Osteoblast (primary cell): ENCODE measurements around the gene RBPJL. TPM values are rescaled to one million over a fixed set of nuclear protein-coding genes. Genes with fewer than 3 reads are reported as not detected.

Source experiments
- DNase-seq: peaks from one replicate; pipeline ENCODE4 v3.0.0; 2011; ENCODE audit warnings: low spot score, mixed read lengths; ENCODE audit not compliant: insufficient read length; ENCODE audit errors: missing footprints
- H2AFZ ChIP-seq: 2 replicates; pipeline ENCODE4 v1.6.0; 2011; ENCODE audit warnings: mild to moderate bottlenecking, low read length
- H3K27ac ChIP-seq: 2 replicates; pipeline ENCODE4 v1.5.1; 2011; ENCODE audit warnings: mild to moderate bottlenecking, low read depth, low read length, moderate library complexity
- H3K27me3 ChIP-seq: 2 replicates; pipeline ENCODE4 v1.6.0; 2012; ENCODE audit warnings: mild to moderate bottlenecking, control low read depth, inconsistent platforms, low read length, moderate library complexity; ENCODE audit not compliant: insufficient read depth
- H3K36me3 ChIP-seq: 2 replicates; pipeline ENCODE4 v1.5.1; 2011; ENCODE audit warnings: mild to moderate bottlenecking, low read length, control low read depth, moderate library complexity; ENCODE audit not compliant: insufficient read depth
- H3K4me1 ChIP-seq: 2 replicates; pipeline ENCODE4 v1.5.1; 2011; ENCODE audit warnings: mild to moderate bottlenecking, low read length, control low read depth, moderate library complexity; ENCODE audit not compliant: insufficient read depth
- H3K4me2 ChIP-seq: 2 replicates; pipeline ENCODE4 v1.6.0; 2011; ENCODE audit warnings: mild to moderate bottlenecking, low read length; ENCODE audit not compliant: insufficient read depth
- H3K4me3 ChIP-seq: fragments of 200-600 bp; sonication (generic); 3 replicates; pipeline ENCODE4 v1.5.1; 2012; ENCODE audit warnings: mild to moderate bottlenecking, low read length, inconsistent platforms; ENCODE audit not compliant: insufficient read depth
- H3K79me2 ChIP-seq: 2 replicates; pipeline ENCODE4 v1.6.0; 2012; ENCODE audit warnings: mild to moderate bottlenecking, low read length, control low read depth, inconsistent platforms; ENCODE audit not compliant: insufficient read depth
- H3K9me3 ChIP-seq: 2 replicates; pipeline ENCODE4 v1.5.1; 2011; ENCODE audit warnings: low read depth, low read length, control low read depth
- H4K20me1 ChIP-seq: 2 replicates; pipeline ENCODE4 v1.6.0; 2012; ENCODE audit warnings: mild to moderate bottlenecking, low read length, control low read depth; ENCODE audit not compliant: insufficient read depth
- total RNA-seq: library from RNA; depleted of rRNA; stranded (reverse); fragments of >200 nt; gene quantifications from 2 replicates; pipeline ENCODE4 v1.2.3, GENCODE V29; 2012
- TF ChIP-seq, protein P1 (sequence below): IDR thresholded peaks from 2 replicates; pipeline ENCODE4 v1.5.1; 2011; ENCODE audit warnings: mild to moderate bottlenecking, low read depth, low read length, moderate library complexity; ENCODE audit errors: extremely low read depth

Gene RBPJL
- total RNA-seq, 1 donor = not detected

DNA sequence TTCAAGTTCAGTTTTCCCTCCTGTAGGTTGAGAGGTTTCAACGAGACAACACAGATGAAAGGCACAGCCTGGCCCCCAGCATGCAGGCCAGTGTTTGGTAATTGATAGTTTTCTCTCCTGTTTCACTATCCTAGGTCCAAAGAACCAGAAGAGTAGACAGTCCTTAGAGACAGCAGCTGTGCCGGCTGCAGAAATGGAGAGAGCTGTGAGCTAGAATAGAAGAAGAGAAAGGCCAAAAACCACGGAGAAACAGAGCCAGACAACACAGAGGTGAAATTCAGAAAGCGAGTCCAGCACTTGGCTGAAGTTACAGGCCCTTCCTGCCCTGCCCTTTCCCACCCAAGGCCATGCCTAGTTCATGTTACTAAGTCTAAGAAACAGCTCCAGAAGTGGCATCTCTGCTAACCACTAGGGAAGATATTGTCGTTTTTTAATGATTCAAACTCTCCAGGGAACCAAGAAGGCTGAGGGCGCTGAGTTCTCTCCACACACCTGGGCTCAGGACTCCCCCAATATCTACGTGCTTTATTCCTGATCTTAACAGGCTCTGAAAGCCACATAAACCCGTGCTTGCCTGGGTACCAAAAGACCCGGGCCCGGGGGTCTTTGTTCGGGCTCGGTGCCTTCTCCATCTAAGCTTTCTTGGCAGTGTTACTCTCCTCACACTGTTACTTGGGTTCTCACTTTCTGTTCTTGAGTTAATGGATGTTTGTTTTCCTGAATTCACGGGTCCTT is 16.5 kb upstream of the RBPJL start:
- TF ChIP-seq, protein P1, sequence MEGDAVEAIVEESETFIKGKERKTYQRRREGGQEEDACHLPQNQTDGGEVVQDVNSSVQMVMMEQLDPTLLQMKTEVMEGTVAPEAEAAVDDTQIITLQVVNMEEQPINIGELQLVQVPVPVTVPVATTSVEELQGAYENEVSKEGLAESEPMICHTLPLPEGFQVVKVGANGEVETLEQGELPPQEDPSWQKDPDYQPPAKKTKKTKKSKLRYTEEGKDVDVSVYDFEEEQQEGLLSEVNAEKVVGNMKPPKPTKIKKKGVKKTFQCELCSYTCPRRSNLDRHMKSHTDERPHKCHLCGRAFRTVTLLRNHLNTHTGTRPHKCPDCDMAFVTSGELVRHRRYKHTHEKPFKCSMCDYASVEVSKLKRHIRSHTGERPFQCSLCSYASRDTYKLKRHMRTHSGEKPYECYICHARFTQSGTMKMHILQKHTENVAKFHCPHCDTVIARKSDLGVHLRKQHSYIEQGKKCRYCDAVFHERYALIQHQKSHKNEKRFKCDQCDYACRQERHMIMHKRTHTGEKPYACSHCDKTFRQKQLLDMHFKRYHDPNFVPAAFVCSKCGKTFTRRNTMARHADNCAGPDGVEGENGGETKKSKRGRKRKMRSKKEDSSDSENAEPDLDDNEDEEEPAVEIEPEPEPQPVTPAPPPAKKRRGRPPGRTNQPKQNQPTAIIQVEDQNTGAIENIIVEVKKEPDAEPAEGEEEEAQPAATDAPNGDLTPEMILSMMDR = no peak
- Histone ChIP-seq H3K27me3 (peaks cover 14% of the 10 kb centered on the region), H3K27ac (no peak overlapping the region), H3K9me3 (no peaks in the 10 kb centered on the region), H3K36me3 (no peaks in the 10 kb centered on the region), H3K79me2 (no peaks in the 10 kb centered on the region), H3K4me1 (peaks cover 7% of the 10 kb centered on the region), H3K4me2 (no peak overlapping the region), H3K4me3 (no peak overlapping the region), H4K20me1 (no peaks in the 10 kb centered on the region), H2AFZ (no peak overlapping the region)
- no peak for DNase-seq

- Histone ChIP-seq H3K27ac (no peak overlapping the region), H3K9me3 (no peaks in the 10 kb centered on the region), H3K4me3 (no peak overlapping the region), H3K4me1 (peaks cover 7% of the 10 kb centered on the region), H3K4me2 (no peak overlapping the region), H3K36me3 (no peaks in the 10 kb centered on the region), H2AFZ (no peak overlapping the region), H3K79me2 (no peaks in the 10 kb centered on the region), H3K27me3 (peaks cover 11% of the 10 kb centered on the region), H4K20me1 (no peaks in the 10 kb centered on the region)
- TF ChIP-seq, protein P1 = peak; percentile 91
- peak; percentile 96 for DNase-seq
Observed at GRCh38 chr20:45290677-45291355, 15.8 kb upstream of the RBPJL start.

DNA sequence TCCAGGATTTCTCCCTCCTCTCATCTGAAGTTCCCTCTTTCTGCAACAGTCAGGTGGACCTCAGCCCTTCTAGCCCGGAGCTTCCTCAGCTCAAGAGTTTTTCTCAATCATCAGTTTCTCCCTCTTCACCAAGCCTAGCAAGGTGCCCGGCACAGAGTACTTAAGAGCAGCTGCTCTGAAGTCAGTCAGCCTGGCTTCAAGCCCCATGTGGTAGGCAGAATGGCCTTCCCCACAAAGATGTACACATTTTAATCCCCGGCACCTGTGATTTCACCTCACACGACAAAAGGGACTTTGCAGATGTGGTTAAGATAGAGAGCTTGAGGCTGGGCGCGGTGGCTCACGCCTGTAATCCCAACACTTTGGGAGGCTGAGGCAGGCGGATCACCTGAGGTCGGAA is 15.1 kb upstream of the RBPJL start:
- Histone ChIP-seq H3K4me2 (no peak overlapping the region), H3K4me1 (peaks cover 7% of the 10 kb centered on the region), H3K79me2 (no peaks in the 10 kb centered on the region), H3K4me3 (no peak overlapping the region), H3K9me3 (no peaks in the 10 kb centered on the region), H3K27ac (no peak overlapping the region), H4K20me1 (no peaks in the 10 kb centered on the region), H3K36me3 (no peaks in the 10 kb centered on the region), H2AFZ (no peak overlapping the region), H3K27me3 (peaks cover 11% of the 10 kb centered on the region)
- TF ChIP-seq, protein P1 = no peak
- peak; percentile 45 for DNase-seq

DNA sequence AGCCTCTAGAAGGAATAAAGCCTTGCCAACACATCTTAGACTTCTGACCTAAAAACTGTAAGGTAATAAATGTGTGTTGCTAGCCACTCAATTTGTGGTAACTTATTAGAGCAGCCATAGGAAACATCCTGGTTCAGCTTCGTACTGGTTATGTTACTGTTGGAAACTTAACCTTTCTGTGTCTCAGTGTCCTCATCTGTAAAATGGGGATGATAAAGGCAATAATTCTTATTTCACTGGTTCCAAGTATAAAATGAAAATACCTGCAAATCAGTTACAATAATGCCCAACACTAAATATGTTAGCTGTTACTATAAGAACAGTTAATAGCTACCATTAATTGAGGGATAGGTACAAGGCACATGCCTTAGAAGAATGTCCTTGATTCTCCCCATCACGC is 14.3 kb upstream of the RBPJL start:
- H2AFZ ChIP-seq = no peak overlapping the region
- peaks cover 11% of the 10 kb centered on the region for H3K27me3 ChIP-seq
- peaks cover 7% of the 10 kb centered on the region for H3K4me1 ChIP-seq
- no peak overlapping the region for H3K27ac ChIP-seq
- no peaks in the 10 kb centered on the region for H4K20me1 ChIP-seq
- TF ChIP-seq, protein P1 = no peak
- no peaks in the 10 kb centered on the region for H3K36me3 ChIP-seq
- no peaks in the 10 kb centered on the region for H3K79me2 ChIP-seq
- H3K4me2 ChIP-seq = no peak overlapping the region
- H3K9me3 ChIP-seq = no peaks in the 10 kb centered on the region
- no peak overlapping the region for H3K4me3 ChIP-seq
- DNase-seq = peak; percentile 62
